GM11168 (cell line): Measurements from ENCODE around the gene RPIA.
"Not testable (repeated sequence)": the region's sequence is repeated elsewhere in the genome, so short reads cannot be mapped to it uniquely, and the experiment has no call there.

Experiments used
- in situ Hi-C: fragments of 300-500 bp; cut with MboI; formaldehyde crosslinking; loops from one replicate; pipeline ENCODE4 v1.12.0; 2022; ENCODE audit warnings: low sequenced_read_pairs; ENCODE audit not compliant: unreplicated experiment

The RPIA gene

GRCh38 chr2:88724643-88725332 lies 33.3 kb downstream of the RPIA start:
- in situ Hi-C loops = loop anchor here (25.0 kb wide), 1 partner anchor 363 kb away; no protein-coding TSS in a partner anchor

- in situ Hi-C loops = loop anchor here (25.0 kb wide), 1 partner anchor 358 kb away; no protein-coding TSS in a partner anchor
These were observed 37.7 kb downstream of the RPIA start for GRCh38 chr2:88729061-88729745.

- in situ Hi-C loops = loop anchor here (25.0 kb wide), 1 partner anchor 354 kb away; no protein-coding TSS in a partner anchor
These were observed 41.9 kb downstream of the RPIA start for GRCh38 chr2:88733155-88733902.

- in situ Hi-C loops = loop anchor here (25.0 kb wide), 1 partner anchor 352 kb away; no protein-coding TSS in a partner anchor
These were observed 43.7 kb downstream of the RPIA start for GRCh38 chr2:88735133-88735532.

- in situ Hi-C loops = loop anchor here (25.0 kb wide), 1 partner anchor 351 kb away; no protein-coding TSS in a partner anchor
These were observed 44.4 kb downstream of the RPIA start for GRCh38 chr2:88735853-88736252.

- in situ Hi-C loops = loop anchor here (25.0 kb wide), 1 partner anchor 351 kb away; no protein-coding TSS in a partner anchor
These were observed 45.0 kb downstream of the RPIA start for GRCh38 chr2:88736437-88736836.

- in situ Hi-C loops = loop anchor here (25.0 kb wide), 1 partner anchor 350 kb away; no protein-coding TSS in a partner anchor
These were observed 45.9 kb downstream of the RPIA start for GRCh38 chr2:88737385-88737784.

- in situ Hi-C loops = loop anchor here (25.0 kb wide), 1 partner anchor 349 kb away; no protein-coding TSS in a partner anchor
These were observed 46.8 kb downstream of the RPIA start for GRCh38 chr2:88738271-88738670.

GRCh38 chr2:88739985-88740600 lies 48.6 kb downstream of the RPIA start:
- in situ Hi-C loops = loop anchor here (25.0 kb wide), 1 partner anchor 347 kb away; no protein-coding TSS in a partner anchor

GRCh38 chr2:88746929-88747490 lies 55.5 kb downstream of the RPIA start:
- in situ Hi-C loops = loop anchor here (5.0 to 25.0 kb wide), 2 partner anchors 65 to 340 kb away; no protein-coding TSS in a partner anchor

GRCh38 chr2:88747990-88748389 lies 56.5 kb downstream of the RPIA start:
- in situ Hi-C loops = loop anchor here (5.0 to 25.0 kb wide), 2 partner anchors 64 to 339 kb away; no protein-coding TSS in a partner anchor

- in situ Hi-C loops = no loop called here
These were observed 60.3 kb downstream of the RPIA start for GRCh38 chr2:88751768-88752167.

- in situ Hi-C loops = no loop called here
These were observed 62.5 kb downstream of the RPIA start for GRCh38 chr2:88753833-88754584.

GRCh38 chr2:88754585-88755320 lies 63.3 kb downstream of the RPIA start:
- in situ Hi-C loops = no loop called here

GRCh38 chr2:88755836-88756235 lies 64.4 kb downstream of the RPIA start:
- in situ Hi-C loops = no loop called here

GRCh38 chr2:88757025-88757424 lies 65.6 kb downstream of the RPIA start:
- in situ Hi-C loops = no loop called here

- in situ Hi-C loops = not testable (repeated sequence)
These were observed 67.2 kb downstream of the RPIA start for GRCh38 chr2:88758702-88759101.
